Neural cell (in vitro differentiated cells): ENCODE measurements around the gene KIAA1210.

ENCODE experiments used
- EP300 ChIP-seq: fragments of 450-650 bp; conservative IDR thresholded peaks from 2 replicates; pipeline ENCODE4 v1.6.1; 2014; ENCODE audit warnings: antibody characterized with exemption, mild to moderate bottlenecking, moderate library complexity; ENCODE audit not compliant: poor library complexity, severe bottlenecking
- EZH2 ChIP-seq: fragments of 200-600, 300-800 bp; shearing (Covaris generic), sonication (generic); IDR thresholded peaks from 2 replicates; pipeline ENCODE4 v1.6.1; 2014; ENCODE audit warnings: antibody characterized with exemption, low read length, borderline replicate concordance, mild to moderate bottlenecking; ENCODE audit not compliant: insufficient read depth, poor library complexity, severe bottlenecking
- SMC3 ChIP-seq: fragments of 450-650 bp; conservative IDR thresholded peaks from 2 replicates; pipeline ENCODE4 v1.6.1; 2014; ENCODE audit warnings: antibody characterized with exemption, mild to moderate bottlenecking, moderate library complexity; ENCODE audit not compliant: poor library complexity
- TF ChIP-seq, protein P1 (sequence below): fragments of 450-650 bp; IDR thresholded peaks from 2 replicates; pipeline ENCODE4 v1.5.1; 2014; ENCODE audit warnings: antibody characterized with exemption, mild to moderate bottlenecking, moderate library complexity; ENCODE audit not compliant: poor library complexity, severe bottlenecking

DNA sequence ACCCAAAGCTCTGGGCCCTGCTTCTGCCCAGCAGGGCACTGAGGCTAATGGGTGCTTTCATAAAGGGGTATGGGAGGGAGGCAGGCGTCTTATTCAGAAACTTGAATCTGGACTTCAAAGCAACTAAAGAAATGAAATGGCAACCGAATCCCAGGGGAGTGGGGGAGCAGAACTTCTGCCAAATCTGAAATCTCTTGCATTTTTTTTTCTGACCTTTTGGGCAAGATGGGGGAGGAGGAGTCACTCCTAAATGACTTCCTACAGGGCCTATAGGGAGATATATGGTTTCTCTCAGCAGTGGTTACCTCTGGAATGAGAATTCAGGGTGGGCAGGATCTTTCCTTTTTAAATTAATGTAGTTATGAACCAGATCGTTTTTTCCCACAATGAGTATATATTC is 30.6 kb upstream of the KIAA1210 start:
- no peak for TF ChIP-seq EP300
- no peak for TF ChIP-seq EZH2
- TF ChIP-seq, protein P1, sequence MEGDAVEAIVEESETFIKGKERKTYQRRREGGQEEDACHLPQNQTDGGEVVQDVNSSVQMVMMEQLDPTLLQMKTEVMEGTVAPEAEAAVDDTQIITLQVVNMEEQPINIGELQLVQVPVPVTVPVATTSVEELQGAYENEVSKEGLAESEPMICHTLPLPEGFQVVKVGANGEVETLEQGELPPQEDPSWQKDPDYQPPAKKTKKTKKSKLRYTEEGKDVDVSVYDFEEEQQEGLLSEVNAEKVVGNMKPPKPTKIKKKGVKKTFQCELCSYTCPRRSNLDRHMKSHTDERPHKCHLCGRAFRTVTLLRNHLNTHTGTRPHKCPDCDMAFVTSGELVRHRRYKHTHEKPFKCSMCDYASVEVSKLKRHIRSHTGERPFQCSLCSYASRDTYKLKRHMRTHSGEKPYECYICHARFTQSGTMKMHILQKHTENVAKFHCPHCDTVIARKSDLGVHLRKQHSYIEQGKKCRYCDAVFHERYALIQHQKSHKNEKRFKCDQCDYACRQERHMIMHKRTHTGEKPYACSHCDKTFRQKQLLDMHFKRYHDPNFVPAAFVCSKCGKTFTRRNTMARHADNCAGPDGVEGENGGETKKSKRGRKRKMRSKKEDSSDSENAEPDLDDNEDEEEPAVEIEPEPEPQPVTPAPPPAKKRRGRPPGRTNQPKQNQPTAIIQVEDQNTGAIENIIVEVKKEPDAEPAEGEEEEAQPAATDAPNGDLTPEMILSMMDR: no peak
- no peak for TF ChIP-seq SMC3
